SH-SY5Y (cell line): ENCODE measurements around the gene GAS2L2.
A peak's percentile ranks its signal among the peaks of the same experiment; 100 is the strongest.

Experiments used
- GATA2 ChIP-seq: IDR thresholded peaks from 2 replicates; pipeline ENCODE4 v1.6.1; 2011; ENCODE audit warnings: mild to moderate bottlenecking, low read depth, low read length
- GATA3 ChIP-seq: IDR thresholded peaks from 2 replicates; pipeline ENCODE4 v1.6.1; 2011; ENCODE audit warnings: low read depth, mild to moderate bottlenecking, low read length, moderate library complexity

DNA sequence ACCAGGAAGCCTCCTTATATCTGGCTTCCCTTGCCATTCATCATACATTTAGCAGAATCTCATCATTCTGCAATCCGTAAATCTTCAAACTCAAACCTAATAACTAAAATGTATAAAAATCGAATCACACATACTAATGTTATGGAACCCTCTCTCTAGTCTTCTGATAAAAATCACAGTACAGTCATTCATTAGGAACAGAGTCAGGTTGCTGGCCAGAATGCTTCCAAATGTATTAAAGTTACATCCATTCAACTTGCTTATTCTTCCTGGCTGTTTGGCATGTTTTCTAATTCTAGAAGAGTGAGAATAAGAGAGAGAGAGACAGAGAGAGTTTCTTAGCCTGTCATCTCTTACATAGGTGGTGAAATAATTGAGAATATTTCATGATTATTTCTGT lies 38.1 kb downstream of the GAS2L2 start:
- TF ChIP-seq GATA2 (no peak), GATA3 (0 out of 2 replicates have a peak, but pooled peaks have one; percentile 23)
